ENCODE results near the gene KDM6B. TPM values are rescaled to one million over a fixed set of nuclear protein-coding genes. Genes with fewer than 3 reads are reported as not detected.

The KDM6B gene
- total and polyA plus RNA-seq, 9 of the 15 experiments (the other 6 are each of a cell fraction or from before 2014, with no cell fraction given) = 0.01 to 22.9 (median 2.2) TPM

DNA sequence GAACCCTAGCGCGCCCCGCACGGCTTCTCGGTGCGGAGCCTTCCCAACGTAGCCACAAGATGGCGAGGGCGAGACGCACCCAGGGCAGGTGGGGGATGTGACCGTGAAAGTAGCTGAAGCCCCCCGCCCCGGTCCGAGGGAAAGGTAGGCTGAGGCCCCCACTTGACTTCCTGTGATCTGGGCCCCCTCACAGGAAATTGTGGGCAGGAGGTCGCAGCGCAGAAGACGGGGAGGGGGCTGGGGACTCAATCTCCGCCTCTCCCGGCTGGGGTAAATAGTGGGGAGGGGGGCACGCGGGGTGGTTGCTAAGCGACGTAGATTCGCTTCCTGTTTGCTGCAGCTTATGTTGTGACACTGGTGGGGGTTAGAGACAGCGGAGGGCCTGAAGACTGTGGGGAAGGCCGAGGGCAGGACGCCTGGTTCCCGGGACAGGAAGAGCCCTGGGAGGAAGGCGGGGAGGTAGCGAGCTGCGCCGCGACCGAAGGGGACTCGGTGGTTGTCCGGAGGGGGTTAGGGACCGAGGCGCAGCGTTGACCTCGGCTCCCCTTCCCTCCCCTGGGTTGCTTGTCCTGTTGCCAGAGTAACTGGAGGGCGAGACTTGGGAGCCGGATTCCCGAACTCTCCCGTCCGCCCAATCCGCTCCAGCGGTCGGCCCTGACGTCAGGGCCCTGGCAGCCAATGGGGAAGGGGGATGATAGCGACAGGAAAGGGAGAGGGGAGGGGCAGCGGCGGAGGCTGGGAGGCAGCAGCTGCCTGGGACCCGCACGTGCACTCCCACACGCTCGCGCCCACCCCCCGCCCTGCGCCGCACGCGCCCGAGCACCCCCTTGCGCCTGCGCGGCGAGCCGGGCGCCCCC is 1.2 kb downstream of the KDM6B start (continued):
- TF ChIP-seq MBD2 (IDR thresholded peaks at IDR 0.05; ENCODE audit: borderline replicate concordance, low read depth) (peak; percentile 36; the same call in 1 of the 2 replicates), TEAD1 (CRISPR knock-in tag; IDR thresholded peaks at IDR 0.05) (no peak), SOX6 (IDR thresholded peaks at IDR 0.05) (peak; percentile 42; the same call in 1 of the 2 replicates), ZBTB49 (CRISPR knock-in tag; IDR thresholded peaks at IDR 0.05; ENCODE audit: borderline replicate concordance) (no peak), EP300 (IDR thresholded peaks at IDR 0.05; ENCODE audit: low read length) (0 out of 2 replicates have a peak, but pooled peaks have one; percentile 16), CTBP1 (IDR thresholded peaks at IDR 0.05; ENCODE audit: borderline replicate concordance) (peak; percentile 46), ZBTB17 (CRISPR knock-in tag; IDR thresholded peaks at IDR 0.05) (no peak), HMGN3 (IDR thresholded peaks at IDR 0.05; ENCODE audit: borderline replicate concordance, extremely low read depth, insufficient read length, low read depth, low read length) (peak; percentile 83), SMC3 (conservative IDR thresholded peaks at IDR 0.05; ENCODE audit: insufficient read depth, low read depth, low read length) (peak; percentile 38; the same call in 1 of the 2 replicates), MITF (IDR thresholded peaks at IDR 0.05) (peak; percentile 42; the same call in 1 of the 2 replicates), SP1 (CRISPR knock-in tag; IDR thresholded peaks at IDR 0.05) (peak; percentile 38; the same call in 1 of the 2 replicates), MEIS2 (IDR thresholded peaks at IDR 0.05; ENCODE audit: partially characterized antibody) (peak; percentile 31), ARID2 (IDR thresholded peaks at IDR 0.05) (0 out of 2 replicates have a peak, but pooled peaks have one; percentile 9), TBL1XR1 (IDR thresholded peaks at IDR 0.05; ENCODE audit: low read length in 2 of 2) (0 out of 4 replicates have a peak, but pooled peaks of 1 of the 2 experiments have one; percentile 31), POLR2A (conservative IDR thresholded peaks at IDR 0.05) (0 out of 2 replicates have a peak, but pooled peaks have one; percentile 1), FOXM1 (IDR thresholded peaks at IDR 0.05; ENCODE audit: low read depth) (no peak), FOXM1 (CRISPR knock-in tag; IDR thresholded peaks at IDR 0.05; ENCODE audit: low read depth) (no peak)
- TF ChIP-seq, protein P1, sequence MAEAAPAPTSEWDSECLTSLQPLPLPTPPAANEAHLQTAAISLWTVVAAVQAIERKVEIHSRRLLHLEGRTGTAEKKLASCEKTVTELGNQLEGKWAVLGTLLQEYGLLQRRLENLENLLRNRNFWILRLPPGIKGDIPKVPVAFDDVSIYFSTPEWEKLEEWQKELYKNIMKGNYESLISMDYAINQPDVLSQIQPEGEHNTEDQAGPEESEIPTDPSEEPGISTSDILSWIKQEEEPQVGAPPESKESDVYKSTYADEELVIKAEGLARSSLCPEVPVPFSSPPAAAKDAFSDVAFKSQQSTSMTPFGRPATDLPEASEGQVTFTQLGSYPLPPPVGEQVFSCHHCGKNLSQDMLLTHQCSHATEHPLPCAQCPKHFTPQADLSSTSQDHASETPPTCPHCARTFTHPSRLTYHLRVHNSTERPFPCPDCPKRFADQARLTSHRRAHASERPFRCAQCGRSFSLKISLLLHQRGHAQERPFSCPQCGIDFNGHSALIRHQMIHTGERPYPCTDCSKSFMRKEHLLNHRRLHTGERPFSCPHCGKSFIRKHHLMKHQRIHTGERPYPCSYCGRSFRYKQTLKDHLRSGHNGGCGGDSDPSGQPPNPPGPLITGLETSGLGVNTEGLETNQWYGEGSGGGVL (CRISPR knock-in tag; IDR thresholded peaks at IDR 0.05) = no peak
- TF ChIP-seq, protein P2, sequence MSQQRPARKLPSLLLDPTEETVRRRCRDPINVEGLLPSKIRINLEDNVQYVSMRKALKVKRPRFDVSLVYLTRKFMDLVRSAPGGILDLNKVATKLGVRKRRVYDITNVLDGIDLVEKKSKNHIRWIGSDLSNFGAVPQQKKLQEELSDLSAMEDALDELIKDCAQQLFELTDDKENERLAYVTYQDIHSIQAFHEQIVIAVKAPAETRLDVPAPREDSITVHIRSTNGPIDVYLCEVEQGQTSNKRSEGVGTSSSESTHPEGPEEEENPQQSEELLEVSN (IDR thresholded peaks at IDR 0.05; ENCODE audit: borderline replicate concordance in 1 of 2, extremely low read depth in 1 of 2, insufficient read depth in 1 of 2, insufficient read length in 1 of 2, low read depth in 1 of 2, low read length in 1 of 2, poor library complexity in 1 of 2, severe bottlenecking in 1 of 2) = peak; percentile 33 to 81

Measured in K562 (cell line).